ENCODE data around the gene CTTNBP2.

The CTTNBP2 gene

DNA sequence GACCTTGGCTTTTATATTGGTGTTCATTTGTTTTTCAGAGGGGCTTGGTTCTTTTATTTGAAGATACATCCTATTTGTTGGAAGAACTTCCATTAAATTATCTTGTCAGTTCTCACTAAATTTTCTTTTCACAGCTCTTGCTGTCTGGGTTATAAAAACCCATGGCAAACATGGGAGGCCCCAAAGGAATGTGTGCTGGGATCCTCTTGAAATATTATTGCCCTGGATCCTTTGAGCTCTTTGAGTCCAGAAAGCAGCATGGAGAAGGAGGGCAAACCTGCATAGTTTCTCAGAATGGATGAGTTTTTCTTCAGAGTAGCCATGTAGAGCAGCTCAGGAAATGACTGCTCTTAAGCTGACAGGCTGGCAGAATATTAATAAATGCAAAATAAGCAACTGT is 187.4 kb downstream of the CTTNBP2 start:
- DNase-seq (ENCODE audit: low read depth, low spot score): no peak

DNA sequence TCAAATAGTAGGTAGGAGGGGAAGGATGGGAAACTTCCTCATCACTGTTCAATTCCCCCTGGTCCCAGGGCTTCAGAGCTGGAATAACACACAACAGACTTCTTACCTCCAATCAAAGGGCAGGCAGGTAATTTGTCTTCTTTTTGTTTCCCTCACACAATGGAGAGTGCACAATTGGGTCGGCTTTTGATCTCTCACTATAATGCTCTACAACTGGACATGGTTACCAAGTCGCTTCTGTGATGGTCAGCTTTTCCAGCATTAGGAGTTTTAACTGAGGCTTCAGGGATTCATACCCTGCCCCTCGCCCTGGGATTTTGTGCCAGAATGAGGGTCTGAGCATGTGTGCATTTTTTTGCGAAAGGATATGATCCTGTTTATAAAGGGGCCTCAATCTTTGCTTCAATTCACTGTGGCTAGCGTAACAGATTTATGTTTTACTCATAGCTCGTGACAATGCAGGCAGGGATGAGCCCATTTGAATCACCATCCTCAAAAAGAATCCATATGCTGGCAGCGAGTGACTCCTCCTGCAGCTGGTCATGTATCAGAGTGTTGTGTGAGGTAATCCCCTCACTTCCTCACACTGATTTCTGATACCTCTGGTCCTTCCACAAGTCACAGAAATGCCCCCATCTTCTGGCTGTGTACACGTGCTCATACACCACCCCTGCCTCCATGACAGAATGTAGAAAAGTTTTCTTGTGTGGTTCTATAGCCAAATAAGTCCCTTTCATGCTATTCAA is 189.6 kb downstream of the CTTNBP2 start:
- DNase-seq (ENCODE audit: low read depth, low spot score): no peak

DNA sequence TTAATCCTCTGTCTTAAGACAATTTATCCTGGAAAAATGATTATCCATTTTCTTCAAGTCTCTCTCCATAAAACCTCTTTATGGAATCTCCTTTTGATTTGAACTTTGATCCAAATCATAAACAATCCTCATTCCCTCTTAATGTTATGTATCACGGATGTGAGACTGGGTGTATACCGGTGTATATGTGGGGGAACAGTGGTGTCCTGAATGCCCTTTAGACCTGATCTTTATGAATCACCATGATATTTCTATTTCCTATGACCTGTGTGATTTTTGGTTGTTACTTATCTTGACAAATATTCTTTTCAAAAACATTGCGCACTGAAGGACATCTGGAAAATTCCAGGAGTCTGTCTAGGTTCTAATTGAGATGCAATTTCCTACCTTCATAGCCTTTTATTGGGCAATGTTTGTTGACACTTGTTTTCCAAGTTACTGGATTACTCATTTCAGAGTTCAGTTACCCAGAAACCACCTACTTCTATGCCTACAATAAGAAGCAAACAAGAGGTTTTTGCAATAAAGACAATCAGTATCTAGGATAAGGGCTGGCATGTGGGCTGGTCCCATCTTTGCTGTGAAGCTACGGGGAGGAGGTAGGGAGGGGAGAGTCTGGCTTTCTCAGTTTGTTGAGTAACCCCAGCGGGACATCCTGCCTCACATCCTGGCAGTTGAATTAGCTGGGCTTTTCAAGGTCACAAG is 190.4 kb downstream of the CTTNBP2 start:
- no peak for DNase-seq (ENCODE audit: low read depth, low spot score)

- no peak for DNase-seq (ENCODE audit: low read depth, low spot score)
Observed at GRCh38 chr7:117679120-117679519, 194.1 kb downstream of the CTTNBP2 start.

DNA sequence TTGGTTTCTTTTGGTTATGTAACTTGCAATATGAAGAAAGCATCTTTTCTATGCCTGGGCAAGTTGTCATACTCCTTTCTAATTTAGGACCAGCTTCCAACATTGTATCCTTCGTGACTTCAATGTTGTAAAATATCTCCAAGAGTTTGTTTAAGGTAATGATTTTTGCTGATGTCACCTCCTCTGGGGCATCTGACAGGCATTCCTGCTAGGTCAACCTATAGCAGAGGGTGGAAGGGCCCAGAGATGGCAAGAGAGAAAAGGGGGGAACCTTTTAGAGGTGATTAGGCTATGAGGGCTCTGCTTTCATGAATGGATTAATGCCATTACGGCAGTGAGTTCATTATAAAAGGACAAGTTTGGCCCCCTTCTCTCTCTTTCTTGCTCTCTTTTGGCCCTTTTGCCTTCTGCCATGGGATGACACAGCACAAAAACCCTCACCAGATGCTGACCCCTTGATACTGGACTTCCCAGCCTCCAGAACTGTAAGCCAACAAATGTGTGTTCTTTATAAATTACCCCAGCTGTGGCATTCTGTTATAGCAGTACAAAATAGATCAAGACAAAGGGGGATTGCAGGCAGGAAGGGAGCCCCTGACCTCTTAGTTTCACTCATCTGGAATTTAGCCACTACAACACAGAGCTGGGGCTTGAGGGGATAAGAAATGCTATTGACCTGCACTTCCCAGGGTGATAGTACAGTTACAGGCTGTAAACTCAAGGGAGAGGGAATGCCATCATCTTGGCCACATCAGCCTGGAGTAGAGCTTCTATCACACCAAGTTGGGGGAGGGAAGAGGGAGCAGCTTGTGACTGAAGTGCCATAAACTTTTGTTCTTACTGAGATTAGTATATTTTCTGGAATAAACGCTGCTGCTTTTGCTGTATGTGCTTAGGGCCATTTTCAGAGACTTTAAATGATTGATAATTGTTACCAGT is 197.5 kb downstream of the CTTNBP2 start:
- no peak for DNase-seq (ENCODE audit: low read depth, low spot score)

DNA sequence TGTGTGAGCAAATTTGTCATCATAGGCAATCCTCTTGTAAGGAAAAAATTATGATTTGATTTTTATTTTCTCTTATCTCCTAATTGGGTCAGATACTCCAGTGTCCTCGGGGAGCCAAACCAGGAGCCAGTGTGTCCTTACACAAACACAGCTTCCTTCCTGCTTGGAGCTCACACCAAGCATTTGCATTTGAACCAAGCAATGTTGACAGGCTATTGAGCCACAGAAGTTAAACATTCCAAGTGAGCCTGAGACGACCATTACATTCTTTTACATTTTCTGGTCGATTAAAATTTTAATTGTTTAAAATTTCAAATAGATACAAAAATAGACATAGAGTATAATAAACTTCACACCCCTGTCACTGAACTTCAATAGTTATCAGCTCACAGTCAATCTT is 198.6 kb downstream of the CTTNBP2 start:
- DNase-seq (ENCODE audit: low read depth, low spot score): no peak

GRCh38 chr7:117673839-117674238 is 199.4 kb downstream of the CTTNBP2 start:
- DNase-seq (ENCODE audit: low read depth, low spot score): no peak

DNA sequence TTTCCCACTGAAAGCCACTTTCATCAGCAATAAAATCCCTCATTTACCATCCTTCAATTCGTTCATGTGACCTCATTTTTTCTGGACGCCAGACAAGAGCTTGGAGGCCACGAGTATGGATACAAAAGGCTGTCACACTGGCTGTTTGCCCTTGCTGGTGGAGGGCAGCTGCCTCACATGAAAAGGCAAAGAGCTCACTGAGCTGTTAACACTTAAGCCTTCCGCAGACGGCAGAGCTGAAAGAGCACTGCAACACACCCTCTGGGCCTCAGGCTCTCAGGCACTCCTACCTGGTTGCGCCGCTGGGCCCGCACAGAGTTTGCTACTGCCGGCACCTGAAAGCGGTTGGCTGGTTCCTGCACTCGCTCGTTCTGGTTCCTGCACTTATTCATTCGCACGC is 199.9 kb downstream of the CTTNBP2 start:
- no peak for DNase-seq (ENCODE audit: low read depth, low spot score)

DNA sequence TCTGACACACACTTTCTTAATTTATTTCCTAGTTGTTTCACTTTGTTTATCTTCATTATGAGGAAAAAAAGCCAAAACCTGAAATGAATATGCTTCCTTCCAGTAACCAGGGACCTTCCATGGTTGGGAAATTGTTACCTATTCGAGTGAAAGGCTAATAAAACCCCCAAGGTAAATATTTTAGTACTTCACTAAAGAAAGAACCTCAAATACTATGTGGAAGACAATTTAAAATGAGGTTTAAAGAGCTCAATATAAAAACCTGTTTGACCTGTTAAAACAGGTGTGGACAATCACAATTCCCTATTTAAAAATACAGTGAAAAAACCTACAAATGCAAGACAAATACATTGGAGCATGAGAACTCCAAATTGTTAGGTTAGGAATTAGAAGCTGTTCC is 200.8 kb downstream of the CTTNBP2 start:
- DNase-seq (ENCODE audit: low read depth, low spot score): no peak

- no peak for DNase-seq (ENCODE audit: low read depth, low spot score)
Observed at GRCh38 chr7:117669818-117670217, 203.4 kb downstream of the CTTNBP2 start.

- DNase-seq (ENCODE audit: low read depth, low spot score): no peak
Observed at GRCh38 chr7:117667456-117667855, 205.8 kb downstream of the CTTNBP2 start.

DNA sequence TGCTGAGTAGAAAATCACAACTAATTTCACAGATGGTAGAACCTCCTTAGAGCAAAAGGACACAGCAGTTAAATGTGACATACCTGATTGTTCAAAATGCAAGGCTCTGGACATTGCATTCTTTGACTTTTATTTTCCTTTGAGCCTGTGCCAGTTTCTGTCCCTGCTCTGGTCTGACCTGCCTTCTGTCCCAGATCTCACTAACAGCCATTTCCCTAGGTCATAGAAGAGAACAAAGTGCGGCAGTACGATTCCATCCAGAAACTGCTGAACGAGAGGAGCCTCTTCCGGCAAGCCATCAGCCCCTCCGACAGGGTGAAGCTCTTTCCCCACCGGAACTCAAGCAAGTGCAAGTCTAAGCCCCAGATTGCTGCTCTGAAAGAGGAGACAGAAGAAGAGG is 206.6 kb downstream of the CTTNBP2 start:
- DNase-seq (ENCODE audit: low read depth, low spot score): no peak

DNA sequence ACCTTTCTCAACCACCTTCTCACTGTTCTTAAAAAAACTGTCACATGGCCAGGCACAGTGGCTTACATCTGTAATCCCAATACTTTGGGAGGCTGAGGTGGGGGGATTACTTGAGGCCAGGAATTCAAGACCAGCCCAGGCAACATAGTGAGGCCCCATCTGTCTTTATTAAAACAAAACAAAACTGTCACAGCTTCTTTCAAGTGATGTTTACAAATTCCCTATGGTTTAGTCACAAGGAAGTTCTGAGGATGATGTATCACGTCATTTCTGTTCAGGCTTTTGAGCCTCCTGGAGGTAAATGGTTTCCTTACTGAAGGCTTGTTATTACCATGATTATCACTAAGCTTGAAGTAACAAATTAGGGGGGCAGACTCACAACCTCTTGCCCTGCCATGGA is 207.2 kb downstream of the CTTNBP2 start:
- DNase-seq (ENCODE audit: low read depth, low spot score): peak; percentile 23

GRCh38 chr7:117665368-117665767 is 207.9 kb downstream of the CTTNBP2 start:
- DNase-seq (ENCODE audit: low read depth, low spot score): no peak

DNA sequence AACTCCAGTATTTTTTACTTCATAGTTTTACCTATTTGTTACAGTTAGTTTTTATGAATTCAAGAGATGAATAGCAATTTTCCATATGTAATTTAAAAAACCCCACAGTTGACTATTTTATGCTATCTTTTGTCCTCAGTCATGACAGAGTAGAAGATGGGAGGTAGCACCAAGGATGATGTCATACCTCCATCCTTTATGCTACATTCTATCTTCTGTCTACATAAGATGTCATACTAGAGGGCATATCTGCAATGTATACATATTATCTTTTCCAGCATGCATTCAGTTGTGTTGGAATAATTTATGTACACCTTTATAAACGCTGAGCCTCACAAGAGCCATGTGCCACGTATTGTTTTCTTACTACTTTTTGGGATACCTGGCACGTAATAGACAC is 209.2 kb downstream of the CTTNBP2 start:
- DNase-seq (ENCODE audit: low read depth, low spot score): no peak

- no peak for DNase-seq (ENCODE audit: low read depth, low spot score)
Observed at GRCh38 chr7:117661328-117661727, 211.9 kb downstream of the CTTNBP2 start.
